Thyroid gland (tissue), 4 donors: ENCODE data around the gene DIP2C. TPM values are rescaled to one million over a fixed set of nuclear protein-coding genes. Genes with fewer than 3 reads are reported as not detected.

Source experiments
- DNase-seq, 2 donors: peaks; one replicate each; pipeline ENCODE4 v3.0.0-alpha.2; 2019
- H3K27ac ChIP-seq, 3 donors: fragments of 200-600 bp; sonication (generic); 1 replicate in 2 of 3; 2 replicates in 1 of 3; pipeline ENCODE4 v1.5.1; 2016 to 2019; ENCODE audit warnings: mild to moderate bottlenecking in 1 of 3, moderate library complexity in 1 of 3
- H3K27me3 ChIP-seq: fragments of 200-600 bp; sonication (generic); one replicate; pipeline ENCODE4 v1.5.1; 2019
- H3K36me3 ChIP-seq, 2 donors: fragments of 200-600 bp; sonication (generic); one replicate each; pipeline ENCODE4 v1.5.1; 2016 to 2019
- H3K4me1 ChIP-seq, 2 donors: fragments of 200-600 bp; sonication (generic); one replicate each; pipeline ENCODE4 v1.5.1; 2017 to 2019
- H3K4me3 ChIP-seq, 3 donors: fragments of 200-600 bp; sonication (generic); replicated peaks in 1 of 3; 1 replicate in 2 of 3; 2 replicates in 1 of 3; pipeline ENCODE4 v1.5.1; 2016; ENCODE audit warnings: mild to moderate bottlenecking in 1 of 3
- H3K9me3 ChIP-seq: fragments of 200-600 bp; sonication (generic); one replicate; pipeline ENCODE4 v1.5.1; 2017
- POLR2A ChIP-seq, 2 donors: fragments of 450-650 bp; IDR thresholded peaks; one replicate each; pipeline ENCODE4 v1.6.1; 2017; ENCODE audit warnings: antibody characterized with exemption in 2 of 2, mild to moderate bottlenecking in 2 of 2, moderate library complexity in 1 of 2
- WGBS, 2 donors: methylation state at CpG; one replicate each; pipeline ENCODE4 v1.1.5; 2017; 5-methylcytosine and 5-hydroxymethylcytosine counted together
- intact Hi-C: fragments of 100-400 bp; cut with DNase I; formaldehyde crosslinking; loops from one replicate; pipeline ENCODE4 v1.15.1; 2023
- total RNA-seq, 4 donors: library from RNA; depleted of rRNA; stranded (reverse); fragments of >200 nt; gene quantifications; one replicate each; pipeline ENCODE4 v1.2.3, GENCODE V29; 2016
- TF ChIP-seq, protein P1 (sequence below), 6 experiments: fragments of 200-600 bp in 3 of 6; fragments of 450-650 bp in 3 of 6; sonication (generic) in 3 of 6; IDR thresholded peaks; one replicate each; pipeline ENCODE4 v1.5.1; 2016 to 2019; ENCODE audit warnings: antibody characterized with exemption in 6 of 6, mild to moderate bottlenecking in 2 of 6, inconsistent platforms in 1 of 6, moderate library complexity in 1 of 6

DIP2C gene
- total RNA-seq, 4 donors from 2014 or later: 11.4 to 14.6 (median 12.3) TPM

GRCh38 chr10:566241-566885 lies 123.1 kb downstream of the DIP2C start:
- no peak for DNase-seq
- TF ChIP-seq POLR2A (IDR thresholded peaks at IDR 0.05): no peak
- TF ChIP-seq, protein P1, sequence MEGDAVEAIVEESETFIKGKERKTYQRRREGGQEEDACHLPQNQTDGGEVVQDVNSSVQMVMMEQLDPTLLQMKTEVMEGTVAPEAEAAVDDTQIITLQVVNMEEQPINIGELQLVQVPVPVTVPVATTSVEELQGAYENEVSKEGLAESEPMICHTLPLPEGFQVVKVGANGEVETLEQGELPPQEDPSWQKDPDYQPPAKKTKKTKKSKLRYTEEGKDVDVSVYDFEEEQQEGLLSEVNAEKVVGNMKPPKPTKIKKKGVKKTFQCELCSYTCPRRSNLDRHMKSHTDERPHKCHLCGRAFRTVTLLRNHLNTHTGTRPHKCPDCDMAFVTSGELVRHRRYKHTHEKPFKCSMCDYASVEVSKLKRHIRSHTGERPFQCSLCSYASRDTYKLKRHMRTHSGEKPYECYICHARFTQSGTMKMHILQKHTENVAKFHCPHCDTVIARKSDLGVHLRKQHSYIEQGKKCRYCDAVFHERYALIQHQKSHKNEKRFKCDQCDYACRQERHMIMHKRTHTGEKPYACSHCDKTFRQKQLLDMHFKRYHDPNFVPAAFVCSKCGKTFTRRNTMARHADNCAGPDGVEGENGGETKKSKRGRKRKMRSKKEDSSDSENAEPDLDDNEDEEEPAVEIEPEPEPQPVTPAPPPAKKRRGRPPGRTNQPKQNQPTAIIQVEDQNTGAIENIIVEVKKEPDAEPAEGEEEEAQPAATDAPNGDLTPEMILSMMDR (IDR thresholded peaks at IDR 0.05): no peak
- intact Hi-C loops: no loop called here
- Histone ChIP-seq H3K4me3 (no peak overlapping the region), H3K4me1 (no peaks in the 10 kb centered on the region), H3K27me3 (no peaks in the 10 kb centered on the region), H3K9me3 (no peaks in the 10 kb centered on the region), H3K27ac (no peak overlapping the region), H3K36me3 (no peaks in the 10 kb centered on the region)
- 93 to 94% methylated on average over 22 of the region's 22 CpGs for WGBS, 2 donors

DNA sequence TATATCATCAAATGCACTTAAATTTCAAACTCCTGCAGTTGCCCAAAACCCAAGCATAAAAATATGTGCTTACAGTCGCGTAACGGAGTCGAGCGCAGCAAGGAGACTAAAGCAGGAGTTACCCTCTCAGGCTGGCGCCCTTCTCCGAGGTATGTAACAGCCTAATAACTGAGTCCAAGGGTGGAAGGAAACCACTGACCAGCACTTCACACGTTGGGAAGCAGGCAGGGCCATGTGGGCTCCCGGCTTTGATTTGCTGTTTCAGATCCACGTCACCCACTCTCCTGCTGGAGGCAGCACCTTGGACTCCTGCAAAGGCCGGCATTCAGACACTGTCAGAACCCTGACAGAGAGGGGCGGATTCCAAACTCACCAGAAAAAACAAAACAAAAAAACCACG lies 123.8 kb downstream of the DIP2C start:
- WGBS, 2 donors: 87 to 92% methylated on average over 13 of the region's 13 CpGs
- H3K4me1 ChIP-seq: peaks cover 0 to under 1% of the 10 kb centered on the region in 2 donors
- TF ChIP-seq, protein P1 (IDR thresholded peaks at IDR 0.05): no peak
- no peak for TF ChIP-seq POLR2A (IDR thresholded peaks at IDR 0.05)

DNA sequence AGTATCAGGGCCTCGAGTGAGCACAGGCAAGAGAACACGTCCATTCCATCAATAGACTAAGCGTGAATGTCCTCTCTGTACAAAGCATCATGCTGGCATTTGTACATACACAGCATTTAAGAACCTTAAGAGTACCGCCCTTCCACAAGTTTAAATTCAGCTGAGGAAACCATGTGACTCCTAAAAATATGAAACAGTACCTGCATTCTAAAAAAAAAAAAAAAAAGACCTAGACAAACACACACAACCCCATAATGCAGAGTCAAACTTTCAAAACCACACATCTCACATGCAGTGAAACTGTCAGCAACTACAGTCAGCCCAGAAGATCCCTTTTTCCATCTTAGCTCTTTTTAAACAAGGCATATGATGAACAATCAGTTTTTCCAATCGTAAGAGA lies 124.3 kb downstream of the DIP2C start:
- intact Hi-C loops: no loop called here
- no peaks in the 10 kb centered on the region for H3K9me3 ChIP-seq
- no peak overlapping the region for H3K27ac ChIP-seq
- DNase-seq: no peak
- no peaks in the 10 kb centered on the region for H3K27me3 ChIP-seq
- no peak for TF ChIP-seq POLR2A (IDR thresholded peaks at IDR 0.05)
- TF ChIP-seq, protein P1 (IDR thresholded peaks at IDR 0.05): no peak
- no peaks in the 10 kb centered on the region for H3K36me3 ChIP-seq
- peaks cover 0 to 6% of the 10 kb centered on the region in 2 donors for H3K4me1 ChIP-seq
- no peak overlapping the region for H3K4me3 ChIP-seq
- 95 to 96% methylated on average over 5 of the region's 5 CpGs for WGBS, 2 donors

More for the DNA sequence above, 123.8 kb downstream of the DIP2C start:
- Histone ChIP-seq H3K36me3 (no peaks in the 10 kb centered on the region), H3K27me3 (no peaks in the 10 kb centered on the region), H3K9me3 (no peaks in the 10 kb centered on the region), H3K4me3 (no peak overlapping the region), H3K27ac (no peak overlapping the region)
- no peak for DNase-seq
- intact Hi-C loops: no loop called here

GRCh38 chr10:563827-564226 lies 125.6 kb downstream of the DIP2C start:
- DNase-seq: no peak
- Histone ChIP-seq H3K4me1 (peaks cover 0 to 14% of the 10 kb centered on the region in 2 donors), H3K27me3 (no peaks in the 10 kb centered on the region), H3K4me3 (no peak overlapping the region), H3K36me3 (no peaks in the 10 kb centered on the region), H3K27ac (no peak overlapping the region), H3K9me3 (no peaks in the 10 kb centered on the region)
- intact Hi-C loops: no loop called here
- no peak for TF ChIP-seq POLR2A (IDR thresholded peaks at IDR 0.05)
- TF ChIP-seq, protein P1 (IDR thresholded peaks at IDR 0.05): no peak
- 94 to 97% methylated on average over 5 of the region's 5 CpGs for WGBS, 2 donors

DNA sequence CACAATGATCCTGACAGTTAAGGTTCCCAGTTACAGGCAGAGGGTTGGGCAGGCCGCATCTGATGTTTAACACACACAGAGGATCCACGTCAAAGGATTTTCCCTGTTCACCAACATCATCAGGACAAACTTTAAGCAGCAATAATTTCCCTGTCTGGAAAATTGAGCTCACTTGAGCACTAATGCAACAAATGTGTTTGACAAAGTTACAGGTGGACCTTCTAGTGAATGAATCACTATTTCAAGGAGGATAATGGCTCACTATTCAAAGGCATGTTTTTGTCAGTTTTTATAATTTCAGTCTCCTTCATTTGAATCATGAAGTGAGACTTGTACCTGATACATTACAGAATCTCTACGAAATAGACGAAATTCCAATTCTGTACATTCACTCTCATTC lies 127.3 kb downstream of the DIP2C start:
- Histone ChIP-seq H3K27me3 (no peaks in the 10 kb centered on the region), H3K9me3 (no peaks in the 10 kb centered on the region), H3K4me3 (no peak overlapping the region), H3K27ac (no peak overlapping the region), H3K36me3 (no peaks in the 10 kb centered on the region), H3K4me1 (peaks cover 0 to 14% of the 10 kb centered on the region in 2 donors)
- 88% methylated on average over 4 of the region's 4 CpGs for WGBS, 2 donors
- intact Hi-C loops: no loop called here
- no peak for TF ChIP-seq POLR2A (IDR thresholded peaks at IDR 0.05)
- TF ChIP-seq, protein P1 (IDR thresholded peaks at IDR 0.05): no peak
- no peak for DNase-seq
